ENCODE measurements around the gene FRAS1.

DNA sequence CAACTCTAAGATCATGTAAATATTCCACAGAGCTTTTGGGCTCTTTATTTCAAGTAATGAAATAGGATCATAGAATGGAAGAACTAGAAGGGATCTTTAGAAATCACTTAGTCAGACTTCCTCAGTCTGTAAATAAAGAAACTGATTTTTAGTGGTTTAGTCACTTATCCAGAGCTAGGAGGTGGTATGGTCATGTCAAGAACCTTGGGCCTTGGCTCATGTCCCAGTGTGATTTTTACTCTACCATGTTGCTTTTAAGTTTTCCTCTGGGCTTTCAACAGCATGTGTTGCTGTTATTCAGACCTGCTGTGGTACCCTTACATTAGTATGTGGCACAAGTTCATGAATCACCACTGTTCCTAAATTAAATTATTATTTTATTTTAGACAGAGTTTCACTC is 184.9 kb downstream of the FRAS1 start:
- TF ChIP-seq, protein P1, sequence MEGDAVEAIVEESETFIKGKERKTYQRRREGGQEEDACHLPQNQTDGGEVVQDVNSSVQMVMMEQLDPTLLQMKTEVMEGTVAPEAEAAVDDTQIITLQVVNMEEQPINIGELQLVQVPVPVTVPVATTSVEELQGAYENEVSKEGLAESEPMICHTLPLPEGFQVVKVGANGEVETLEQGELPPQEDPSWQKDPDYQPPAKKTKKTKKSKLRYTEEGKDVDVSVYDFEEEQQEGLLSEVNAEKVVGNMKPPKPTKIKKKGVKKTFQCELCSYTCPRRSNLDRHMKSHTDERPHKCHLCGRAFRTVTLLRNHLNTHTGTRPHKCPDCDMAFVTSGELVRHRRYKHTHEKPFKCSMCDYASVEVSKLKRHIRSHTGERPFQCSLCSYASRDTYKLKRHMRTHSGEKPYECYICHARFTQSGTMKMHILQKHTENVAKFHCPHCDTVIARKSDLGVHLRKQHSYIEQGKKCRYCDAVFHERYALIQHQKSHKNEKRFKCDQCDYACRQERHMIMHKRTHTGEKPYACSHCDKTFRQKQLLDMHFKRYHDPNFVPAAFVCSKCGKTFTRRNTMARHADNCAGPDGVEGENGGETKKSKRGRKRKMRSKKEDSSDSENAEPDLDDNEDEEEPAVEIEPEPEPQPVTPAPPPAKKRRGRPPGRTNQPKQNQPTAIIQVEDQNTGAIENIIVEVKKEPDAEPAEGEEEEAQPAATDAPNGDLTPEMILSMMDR (conservative IDR thresholded peaks at IDR 0.05 in 1 of 2, IDR thresholded peaks at IDR 0.05 in 1 of 2; ENCODE audit: low read depth in 1 of 2, low read length in 2 of 2): no peak
- TF ChIP-seq EZH2 (IDR thresholded peaks at IDR 0.05; ENCODE audit: low read length, missing control alignments): no peak

Measured in fibroblast of lung (primary cell).